Measurements from ENCODE around the gene TBK1. TPM values are rescaled to one million over a fixed set of nuclear protein-coding genes. Genes with fewer than 3 reads are reported as not detected.
A peak's percentile ranks its signal among the peaks of the same experiment; 100 is the strongest.

TBK1 gene
- total and polyA plus RNA-seq, 9 of the 15 experiments (the other 6 are each of a cell fraction or from before 2014, with no cell fraction given), result 20.4 to 42.0 (median 27.8) TPM

DNA sequence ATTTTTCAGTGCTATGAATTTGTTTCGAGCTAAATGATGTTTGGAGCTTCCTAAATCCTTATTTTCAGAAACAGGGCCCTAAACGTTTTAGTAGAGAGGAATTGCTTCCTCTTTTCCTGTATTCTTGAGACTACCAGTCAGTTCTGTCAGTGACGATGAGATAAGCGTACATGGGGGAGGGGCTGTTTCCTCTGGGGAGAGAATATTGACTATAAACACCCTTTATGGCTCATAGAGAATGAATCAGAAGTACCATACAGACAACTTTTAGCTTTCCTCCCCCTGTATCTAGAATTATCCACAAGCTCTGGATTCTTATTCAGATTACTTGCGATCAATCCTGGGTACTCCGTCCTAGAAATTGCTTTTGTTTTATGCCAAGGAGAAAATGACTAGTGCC, 5.1 kb downstream of the TBK1 start (continued):
- TF ChIP-seq, protein P1, sequence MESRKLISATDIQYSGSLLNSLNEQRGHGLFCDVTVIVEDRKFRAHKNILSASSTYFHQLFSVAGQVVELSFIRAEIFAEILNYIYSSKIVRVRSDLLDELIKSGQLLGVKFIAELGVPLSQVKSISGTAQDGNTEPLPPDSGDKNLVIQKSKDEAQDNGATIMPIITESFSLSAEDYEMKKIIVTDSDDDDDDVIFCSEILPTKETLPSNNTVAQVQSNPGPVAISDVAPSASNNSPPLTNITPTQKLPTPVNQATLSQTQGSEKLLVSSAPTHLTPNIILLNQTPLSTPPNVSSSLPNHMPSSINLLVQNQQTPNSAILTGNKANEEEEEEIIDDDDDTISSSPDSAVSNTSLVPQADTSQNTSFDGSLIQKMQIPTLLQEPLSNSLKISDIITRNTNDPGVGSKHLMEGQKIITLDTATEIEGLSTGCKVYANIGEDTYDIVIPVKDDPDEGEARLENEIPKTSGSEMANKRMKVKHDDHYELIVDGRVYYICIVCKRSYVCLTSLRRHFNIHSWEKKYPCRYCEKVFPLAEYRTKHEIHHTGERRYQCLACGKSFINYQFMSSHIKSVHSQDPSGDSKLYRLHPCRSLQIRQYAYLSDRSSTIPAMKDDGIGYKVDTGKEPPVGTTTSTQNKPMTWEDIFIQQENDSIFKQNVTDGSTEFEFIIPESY (CRISPR knock-in tag; IDR thresholded peaks at IDR 0.05), result no peak
- TF ChIP-seq THRAP3 (IDR thresholded peaks at IDR 0.05; ENCODE audit: borderline replicate concordance), result no peak
- no peak for TF ChIP-seq RBM22 (IDR thresholded peaks at IDR 0.05; ENCODE audit: low read depth, low read length, poor library complexity, severe bottlenecking)
- no peak for TF ChIP-seq ZBED1 (IDR thresholded peaks at IDR 0.05)
- TF ChIP-seq ZNF143 (CRISPR knock-in tag; IDR thresholded peaks at IDR 0.05), result no peak
- TF ChIP-seq, protein P2, sequence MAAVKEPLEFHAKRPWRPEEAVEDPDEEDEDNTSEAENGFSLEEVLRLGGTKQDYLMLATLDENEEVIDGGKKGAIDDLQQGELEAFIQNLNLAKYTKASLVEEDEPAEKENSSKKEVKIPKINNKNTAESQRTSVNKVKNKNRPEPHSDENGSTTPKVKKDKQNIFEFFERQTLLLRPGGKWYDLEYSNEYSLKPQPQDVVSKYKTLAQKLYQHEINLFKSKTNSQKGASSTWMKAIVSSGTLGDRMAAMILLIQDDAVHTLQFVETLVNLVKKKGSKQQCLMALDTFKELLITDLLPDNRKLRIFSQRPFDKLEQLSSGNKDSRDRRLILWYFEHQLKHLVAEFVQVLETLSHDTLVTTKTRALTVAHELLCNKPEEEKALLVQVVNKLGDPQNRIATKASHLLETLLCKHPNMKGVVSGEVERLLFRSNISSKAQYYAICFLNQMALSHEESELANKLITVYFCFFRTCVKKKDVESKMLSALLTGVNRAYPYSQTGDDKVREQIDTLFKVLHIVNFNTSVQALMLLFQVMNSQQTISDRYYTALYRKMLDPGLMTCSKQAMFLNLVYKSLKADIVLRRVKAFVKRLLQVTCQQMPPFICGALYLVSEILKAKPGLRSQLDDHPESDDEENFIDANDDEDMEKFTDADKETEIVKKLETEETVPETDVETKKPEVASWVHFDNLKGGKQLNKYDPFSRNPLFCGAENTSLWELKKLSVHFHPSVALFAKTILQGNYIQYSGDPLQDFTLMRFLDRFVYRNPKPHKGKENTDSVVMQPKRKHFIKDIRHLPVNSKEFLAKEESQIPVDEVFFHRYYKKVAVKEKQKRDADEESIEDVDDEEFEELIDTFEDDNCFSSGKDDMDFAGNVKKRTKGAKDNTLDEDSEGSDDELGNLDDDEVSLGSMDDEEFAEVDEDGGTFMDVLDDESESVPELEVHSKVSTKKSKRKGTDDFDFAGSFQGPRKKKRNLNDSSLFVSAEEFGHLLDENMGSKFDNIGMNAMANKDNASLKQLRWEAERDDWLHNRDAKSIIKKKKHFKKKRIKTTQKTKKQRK (IDR thresholded peaks at IDR 0.05; ENCODE audit: borderline replicate concordance, low read depth, low read length), result no peak
- no peak for TF ChIP-seq HOXB6 (CRISPR knock-in tag; IDR thresholded peaks at IDR 0.05; ENCODE audit: borderline replicate concordance)
- TF ChIP-seq FOXA1 (IDR thresholded peaks at IDR 0.05; ENCODE audit: borderline replicate concordance), result no peak
- TF ChIP-seq ZEB2 (IDR thresholded peaks at IDR 0.05), result peak; percentile 47; the same call in 1 of the 2 replicates
- TF ChIP-seq JUN (IDR thresholded peaks at IDR 0.05; ENCODE audit: borderline replicate concordance, low read depth, low read length), result 0 out of 2 replicates have a peak, but pooled peaks have one; percentile 52
- TF ChIP-seq JUN (CRISPR knock-in tag; IDR thresholded peaks at IDR 0.05; ENCODE audit: borderline replicate concordance), result no peak
- TF ChIP-seq, protein P3, sequence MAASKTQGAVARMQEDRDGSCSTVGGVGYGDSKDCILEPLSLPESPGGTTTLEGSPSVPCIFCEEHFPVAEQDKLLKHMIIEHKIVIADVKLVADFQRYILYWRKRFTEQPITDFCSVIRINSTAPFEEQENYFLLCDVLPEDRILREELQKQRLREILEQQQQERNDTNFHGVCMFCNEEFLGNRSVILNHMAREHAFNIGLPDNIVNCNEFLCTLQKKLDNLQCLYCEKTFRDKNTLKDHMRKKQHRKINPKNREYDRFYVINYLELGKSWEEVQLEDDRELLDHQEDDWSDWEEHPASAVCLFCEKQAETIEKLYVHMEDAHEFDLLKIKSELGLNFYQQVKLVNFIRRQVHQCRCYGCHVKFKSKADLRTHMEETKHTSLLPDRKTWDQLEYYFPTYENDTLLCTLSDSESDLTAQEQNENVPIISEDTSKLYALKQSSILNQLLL (CRISPR knock-in tag; IDR thresholded peaks at IDR 0.05; ENCODE audit: borderline replicate concordance), result no peak
- no peak for TF ChIP-seq GATAD2A (IDR thresholded peaks at IDR 0.05)
- no peak for TF ChIP-seq CHCHD3 (CRISPR knock-in tag; IDR thresholded peaks at IDR 0.05)
- TF ChIP-seq BDP1 (IDR thresholded peaks at IDR 0.05; ENCODE audit: insufficient read depth, insufficient read length), result no peak
- TF ChIP-seq OTX1 (CRISPR knock-in tag; IDR thresholded peaks at IDR 0.05), result no peak
- no peak for TF ChIP-seq ZC3H4 (CRISPR knock-in tag; IDR thresholded peaks at IDR 0.05; ENCODE audit: borderline replicate concordance)
- TF ChIP-seq CBX8 (IDR thresholded peaks at IDR 0.05; ENCODE audit: borderline replicate concordance, extremely low read depth, low read depth, low read length, poor library complexity, severe bottlenecking), result no peak
- no peak for TF ChIP-seq PCBP1 (IDR thresholded peaks at IDR 0.05; ENCODE audit: low read depth, low read length, poor library complexity, severe bottlenecking)
- TF ChIP-seq KLF1 (tag; IDR thresholded peaks at IDR 0.05), result no peak
- TF ChIP-seq, protein P4, sequence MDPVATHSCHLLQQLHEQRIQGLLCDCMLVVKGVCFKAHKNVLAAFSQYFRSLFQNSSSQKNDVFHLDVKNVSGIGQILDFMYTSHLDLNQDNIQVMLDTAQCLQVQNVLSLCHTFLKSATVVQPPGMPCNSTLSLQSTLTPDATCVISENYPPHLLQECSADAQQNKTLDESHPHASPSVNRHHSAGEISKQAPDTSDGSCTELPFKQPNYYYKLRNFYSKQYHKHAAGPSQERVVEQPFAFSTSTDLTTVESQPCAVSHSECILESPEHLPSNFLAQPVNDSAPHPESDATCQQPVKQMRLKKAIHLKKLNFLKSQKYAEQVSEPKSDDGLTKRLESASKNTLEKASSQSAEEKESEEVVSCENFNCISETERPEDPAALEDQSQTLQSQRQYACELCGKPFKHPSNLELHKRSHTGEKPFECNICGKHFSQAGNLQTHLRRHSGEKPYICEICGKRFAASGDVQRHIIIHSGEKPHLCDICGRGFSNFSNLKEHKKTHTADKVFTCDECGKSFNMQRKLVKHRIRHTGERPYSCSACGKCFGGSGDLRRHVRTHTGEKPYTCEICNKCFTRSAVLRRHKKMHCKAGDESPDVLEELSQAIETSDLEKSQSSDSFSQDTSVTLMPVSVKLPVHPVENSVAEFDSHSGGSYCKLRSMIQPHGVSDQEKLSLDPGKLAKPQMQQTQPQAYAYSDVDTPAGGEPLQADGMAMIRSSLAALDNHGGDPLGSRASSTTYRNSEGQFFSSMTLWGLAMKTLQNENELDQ (CRISPR knock-in tag; IDR thresholded peaks at IDR 0.05; ENCODE audit: borderline replicate concordance), result no peak
